Parathyroid adenoma (tissue), 2 donors: ENCODE measurements around the gene HABP2.

Source experiments
- H2AFZ ChIP-seq: fragments of 300-600 bp; sonication (generic); one replicate; pipeline ENCODE4 v1.7.0; 2017; ENCODE audit warnings: antibody characterized with exemption, mild to moderate bottlenecking
- H3K27ac ChIP-seq: fragments of 300-600 bp; sonication (generic); one replicate; pipeline ENCODE4 v1.7.0; 2017
- H3K27me3 ChIP-seq: fragments of 300-600 bp; sonication (generic); one replicate; pipeline ENCODE4 v1.7.0; 2017; ENCODE audit warnings: low read length; ENCODE audit not compliant: control insufficient read depth, insufficient read depth
- H3K36me3 ChIP-seq: fragments of 300-600 bp; sonication (generic); one replicate; pipeline ENCODE4 v1.7.0; 2017; ENCODE audit warnings: low read length; ENCODE audit not compliant: control insufficient read depth, insufficient read depth
- H3K4me1 ChIP-seq: fragments of 300-600 bp; sonication (generic); one replicate; pipeline ENCODE4 v1.7.0; 2017; ENCODE audit warnings: control low read depth
- H3K4me2 ChIP-seq: fragments of 300-600 bp; sonication (generic); one replicate; pipeline ENCODE4 v1.7.0; 2017; ENCODE audit warnings: low read length
- H3K4me3 ChIP-seq: fragments of 300-600 bp; sonication (generic); one replicate; pipeline ENCODE4 v1.7.0; 2017; ENCODE audit warnings: low read depth, low read length
- H3K79me2 ChIP-seq: fragments of 300-600 bp; sonication (generic); one replicate; pipeline ENCODE4 v1.7.0; 2017; ENCODE audit warnings: control low read depth
- H3K9ac ChIP-seq: fragments of 300-600 bp; sonication (generic); one replicate; pipeline ENCODE4 v1.7.0; 2017; ENCODE audit warnings: mild to moderate bottlenecking
- H3K9me3 ChIP-seq: fragments of 300-600 bp; sonication (generic); one replicate; pipeline ENCODE4 v1.7.0; 2017; ENCODE audit warnings: low read length; ENCODE audit not compliant: control insufficient read depth
- TF ChIP-seq, protein P1 (sequence below): fragments of 300-600 bp; sonication (generic); IDR thresholded peaks from one replicate; pipeline ENCODE4 v1.7.0; 2017; ENCODE audit warnings: antibody characterized with exemption, mild to moderate bottlenecking
- donor health status: primary hyperparathyroidism.

The HABP2 gene

GRCh38 chr10:113576852-113577251 lies 24.0 kb downstream of the HABP2 start:
- H3K27me3 ChIP-seq: no peaks in the 10 kb centered on the region
- H3K4me3 ChIP-seq: no peak overlapping the region
- H2AFZ ChIP-seq: no peak overlapping the region
- no peaks in the 10 kb centered on the region for H3K36me3 ChIP-seq
- H3K79me2 ChIP-seq: no peaks in the 10 kb centered on the region
- H3K9me3 ChIP-seq: no peaks in the 10 kb centered on the region
- no peak overlapping the region for H3K9ac ChIP-seq
- H3K4me2 ChIP-seq: no peak overlapping the region
- H3K4me1 ChIP-seq: no peaks in the 10 kb centered on the region
- TF ChIP-seq, protein P1, sequence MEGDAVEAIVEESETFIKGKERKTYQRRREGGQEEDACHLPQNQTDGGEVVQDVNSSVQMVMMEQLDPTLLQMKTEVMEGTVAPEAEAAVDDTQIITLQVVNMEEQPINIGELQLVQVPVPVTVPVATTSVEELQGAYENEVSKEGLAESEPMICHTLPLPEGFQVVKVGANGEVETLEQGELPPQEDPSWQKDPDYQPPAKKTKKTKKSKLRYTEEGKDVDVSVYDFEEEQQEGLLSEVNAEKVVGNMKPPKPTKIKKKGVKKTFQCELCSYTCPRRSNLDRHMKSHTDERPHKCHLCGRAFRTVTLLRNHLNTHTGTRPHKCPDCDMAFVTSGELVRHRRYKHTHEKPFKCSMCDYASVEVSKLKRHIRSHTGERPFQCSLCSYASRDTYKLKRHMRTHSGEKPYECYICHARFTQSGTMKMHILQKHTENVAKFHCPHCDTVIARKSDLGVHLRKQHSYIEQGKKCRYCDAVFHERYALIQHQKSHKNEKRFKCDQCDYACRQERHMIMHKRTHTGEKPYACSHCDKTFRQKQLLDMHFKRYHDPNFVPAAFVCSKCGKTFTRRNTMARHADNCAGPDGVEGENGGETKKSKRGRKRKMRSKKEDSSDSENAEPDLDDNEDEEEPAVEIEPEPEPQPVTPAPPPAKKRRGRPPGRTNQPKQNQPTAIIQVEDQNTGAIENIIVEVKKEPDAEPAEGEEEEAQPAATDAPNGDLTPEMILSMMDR: no peak
- no peak overlapping the region for H3K27ac ChIP-seq

- Histone ChIP-seq H3K4me3 (no peak overlapping the region), H3K36me3 (no peaks in the 10 kb centered on the region), H3K4me1 (no peaks in the 10 kb centered on the region), H3K79me2 (no peaks in the 10 kb centered on the region), H3K27ac (no peak overlapping the region), H3K27me3 (no peaks in the 10 kb centered on the region), H3K9me3 (no peaks in the 10 kb centered on the region), H3K9ac (no peak overlapping the region), H2AFZ (no peak overlapping the region), H3K4me2 (no peak overlapping the region)
- TF ChIP-seq, protein P1: no peak
These were observed 25.9 kb downstream of the HABP2 start for GRCh38 chr10:113578773-113579172.

DNA sequence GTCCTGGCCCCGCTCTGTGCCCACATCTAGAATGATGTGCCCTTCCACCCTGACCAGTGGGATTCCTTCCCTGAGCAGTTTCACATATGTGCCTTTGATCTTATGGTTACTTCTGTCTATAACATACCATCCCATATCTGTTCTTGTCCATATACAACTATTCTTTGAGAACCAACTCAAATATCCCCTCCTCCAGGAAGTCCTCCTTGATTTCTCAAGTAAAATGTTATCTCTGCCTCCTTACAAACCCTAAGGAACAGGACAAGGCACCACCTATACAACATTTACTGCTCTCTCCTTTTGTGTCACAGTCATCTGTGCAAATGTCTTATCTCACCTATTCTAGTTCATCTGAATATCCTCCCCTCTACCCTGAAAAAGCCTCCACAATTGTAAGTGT lies 28.2 kb downstream of the HABP2 start:
- H3K79me2 ChIP-seq: no peaks in the 10 kb centered on the region

GRCh38 chr10:113583571-113583970 lies 30.7 kb downstream of the HABP2 start:
- Histone ChIP-seq H3K36me3 (no peaks in the 10 kb centered on the region), H3K4me3 (no peak overlapping the region)

More for the DNA sequence above, 28.2 kb downstream of the HABP2 start:
- Histone ChIP-seq H2AFZ (no peak overlapping the region), H3K4me3 (no peak overlapping the region), H3K9ac (no peak overlapping the region), H3K36me3 (no peaks in the 10 kb centered on the region), H3K27me3 (no peaks in the 10 kb centered on the region), H3K4me2 (no peak overlapping the region), H3K27ac (no peak overlapping the region), H3K9me3 (no peaks in the 10 kb centered on the region), H3K4me1 (no peaks in the 10 kb centered on the region)
- TF ChIP-seq, protein P1: no peak

GRCh38 chr10:113585949-113586348 lies 33.1 kb downstream of the HABP2 start:
- H3K36me3 ChIP-seq: no peaks in the 10 kb centered on the region
- TF ChIP-seq, protein P1: no peak
- H2AFZ ChIP-seq: no peak overlapping the region
- H3K4me3 ChIP-seq: no peak overlapping the region
- H3K27ac ChIP-seq: no peak overlapping the region
- H3K4me2 ChIP-seq: no peak overlapping the region
- H3K9me3 ChIP-seq: no peaks in the 10 kb centered on the region
- no peaks in the 10 kb centered on the region for H3K4me1 ChIP-seq
- H3K79me2 ChIP-seq: no peaks in the 10 kb centered on the region
- no peak overlapping the region for H3K9ac ChIP-seq
- H3K27me3 ChIP-seq: no peaks in the 10 kb centered on the region

More at GRCh38 chr10:113583571-113583970, 30.7 kb downstream of the HABP2 start:
- no peak overlapping the region for H3K4me2 ChIP-seq
- no peak overlapping the region for H2AFZ ChIP-seq
- no peak overlapping the region for H3K27ac ChIP-seq
- no peak overlapping the region for H3K9ac ChIP-seq
- TF ChIP-seq, protein P1: no peak
- H3K27me3 ChIP-seq: no peaks in the 10 kb centered on the region
- H3K9me3 ChIP-seq: no peaks in the 10 kb centered on the region
- no peaks in the 10 kb centered on the region for H3K4me1 ChIP-seq
- no peaks in the 10 kb centered on the region for H3K79me2 ChIP-seq
